KMS-11 (cell line): Measurements from ENCODE around the gene CCDC33.

Source experiments
- H2AFZ ChIP-seq: fragments of 200-600 bp; sonication (generic); 2 replicates; pipeline ENCODE4 v1.6.1; 2016; ENCODE audit warnings: antibody characterized with exemption, mixed run types, low read depth
- H3K27ac ChIP-seq: fragments of 200-600 bp; sonication (generic); 2 replicates; pipeline ENCODE4 v1.6.1; 2016; ENCODE audit warnings: mild to moderate bottlenecking, mixed run types
- H3K27me3 ChIP-seq: fragments of 200-600 bp; sonication (generic); 2 replicates; pipeline ENCODE4 v1.6.1; 2017; ENCODE audit warnings: mild to moderate bottlenecking, low read depth, mixed run types, moderate library complexity; ENCODE audit not compliant: insufficient read depth
- H3K36me3 ChIP-seq: fragments of 200-600 bp; sonication (generic); 2 replicates; pipeline ENCODE4 v1.6.1; 2017; ENCODE audit warnings: mild to moderate bottlenecking, mixed run types; ENCODE audit not compliant: insufficient read depth
- H3K4me1 ChIP-seq: fragments of 200-600 bp; sonication (generic); 2 replicates; pipeline ENCODE4 v1.6.1; 2016; ENCODE audit warnings: mild to moderate bottlenecking, low read depth, mixed run types; ENCODE audit not compliant: poor library complexity, severe bottlenecking
- H3K4me2 ChIP-seq: fragments of 200-600 bp; sonication (generic); 2 replicates; pipeline ENCODE4 v1.7.0; 2016; ENCODE audit warnings: mild to moderate bottlenecking, mixed run types
- H3K4me3 ChIP-seq: fragments of 200-600 bp; sonication (generic); IDR thresholded peaks from 2 replicates; pipeline ENCODE4 v1.6.1; 2017; ENCODE audit warnings: low read depth, low read length, mixed read lengths; ENCODE audit not compliant: insufficient read depth
- H3K79me2 ChIP-seq: fragments of 200-600 bp; sonication (generic); 2 replicates; pipeline ENCODE4 v1.6.1; 2016; ENCODE audit warnings: low read depth, mixed run types; ENCODE audit not compliant: insufficient read depth
- H3K9ac ChIP-seq: fragments of 200-600 bp; sonication (generic); 2 replicates; pipeline ENCODE4 v1.6.1; 2016; ENCODE audit warnings: mild to moderate bottlenecking, mixed run types
- H4K20me1 ChIP-seq: fragments of 200-600 bp; sonication (generic); 2 replicates; pipeline ENCODE4 v1.6.1; 2016; ENCODE audit warnings: mild to moderate bottlenecking, mixed run types; ENCODE audit not compliant: insufficient read depth
- CTCF ChIP-seq: fragments of 200-600 bp; sonication (generic); conservative IDR thresholded peaks from 2 replicates; pipeline ENCODE4 v1.6.1; 2017; ENCODE audit warnings: low read depth, mild to moderate bottlenecking, antibody characterized with exemption, low read length, moderate library complexity, mixed read lengths

CCDC33 gene

GRCh38 chr15:74376226-74376625, 140.1 kb downstream of the CCDC33 start:
- H3K9ac ChIP-seq: no peak overlapping the region
- H3K4me2 ChIP-seq: no peak overlapping the region
- no peaks in the 10 kb centered on the region for H3K79me2 ChIP-seq
- no peaks in the 10 kb centered on the region for H4K20me1 ChIP-seq
- H3K27ac ChIP-seq: no peak overlapping the region
- no peak overlapping the region for H2AFZ ChIP-seq
- no peak for TF ChIP-seq CTCF
- no peaks in the 10 kb centered on the region for H3K36me3 ChIP-seq
- peaks cover 2% of the 10 kb centered on the region; the same call in 1 of the 2 replicates for H3K27me3 ChIP-seq
- no peak overlapping the region for H3K4me3 ChIP-seq
- H3K4me1 ChIP-seq: peaks cover 14% of the 10 kb centered on the region

GRCh38 chr15:74376825-74377581, 140.9 kb downstream of the CCDC33 start:
- no peaks in the 10 kb centered on the region for H3K36me3 ChIP-seq
- H3K27me3 ChIP-seq: no peaks in the 10 kb centered on the region; the same call in 1 of the 2 replicates
- no peak overlapping the region for H3K4me2 ChIP-seq
- no peak for TF ChIP-seq CTCF
- no peak overlapping the region for H3K4me3 ChIP-seq
- H3K27ac ChIP-seq: no peak overlapping the region
- no peaks in the 10 kb centered on the region for H4K20me1 ChIP-seq
- no peak overlapping the region for H2AFZ ChIP-seq
- H3K4me1 ChIP-seq: peaks cover 14% of the 10 kb centered on the region
- H3K9ac ChIP-seq: no peak overlapping the region
- no peaks in the 10 kb centered on the region for H3K79me2 ChIP-seq

GRCh38 chr15:74377831-74378766, 142.0 kb downstream of the CCDC33 start:
- Histone ChIP-seq H3K4me3 (no peak overlapping the region), H3K27ac (no peak overlapping the region), H2AFZ (no peak overlapping the region), H3K79me2 (no peaks in the 10 kb centered on the region), H3K27me3 (no peaks in the 10 kb centered on the region), H3K4me2 (no peak overlapping the region), H3K9ac (no peak overlapping the region), H3K36me3 (no peaks in the 10 kb centered on the region), H3K4me1 (peaks cover 24% of the 10 kb centered on the region), H4K20me1 (no peaks in the 10 kb centered on the region)
- no peak for TF ChIP-seq CTCF

- Histone ChIP-seq H3K4me3 (no peak overlapping the region), H3K27me3 (no peaks in the 10 kb centered on the region), H4K20me1 (no peaks in the 10 kb centered on the region), H3K4me1 (peaks cover 28% of the 10 kb centered on the region), H3K9ac (no peak overlapping the region), H3K79me2 (no peaks in the 10 kb centered on the region), H3K4me2 (no peak overlapping the region), H3K36me3 (no peaks in the 10 kb centered on the region), H3K27ac (no peak overlapping the region), H2AFZ (no peak overlapping the region)
- TF ChIP-seq CTCF: no peak
These were observed 142.7 kb downstream of the CCDC33 start for GRCh38 chr15:74378848-74379247.
